SK-N-SH (cell line): Measurements from ENCODE around the gene MCF2L2.

Experiments used
- CTCF ChIP-seq: fragments of 200-600 bp; sonication (generic); IDR thresholded peaks from 2 replicates; pipeline ENCODE4 v1.6.1; 2017; ENCODE audit warnings: antibody characterized with exemption, mild to moderate bottlenecking, moderate library complexity
- EP300 ChIP-seq, 2 experiments: IDR thresholded peaks; 2 replicates each; pipeline versions ENCODE4 v1.4.0 to v1.6.1; 2012; ENCODE audit warnings: borderline replicate concordance in 1 of 2, low read depth in 1 of 2, low read length in 1 of 2
- FOSL2 ChIP-seq: IDR thresholded peaks from 2 replicates; pipeline ENCODE4 v1.4.0; 2012; ENCODE audit warnings: low read depth, mild to moderate bottlenecking, moderate library complexity, borderline replicate concordance
- FOXM1 ChIP-seq: IDR thresholded peaks from 2 replicates; pipeline ENCODE4 v1.4.0; 2012; ENCODE audit warnings: low read depth, mild to moderate bottlenecking
- MXI1 ChIP-seq: IDR thresholded peaks from 2 replicates; pipeline ENCODE4 v1.6.1; 2012; ENCODE audit warnings: mild to moderate bottlenecking, low read depth, low read length, improper control_type of control experiment
- NRF1 ChIP-seq: IDR thresholded peaks from 2 replicates; pipeline ENCODE4 v1.6.1; 2012; ENCODE audit warnings: low read depth, mild to moderate bottlenecking, low read length
- PBX3 ChIP-seq: IDR thresholded peaks from 2 replicates; pipeline ENCODE4; 2012
- POLR2AphosphoS5 ChIP-seq: IDR thresholded peaks from 2 replicates; pipeline ENCODE4 v1.6.1; 2012; ENCODE audit warnings: low read depth, low read length
- RCOR1 ChIP-seq: fragments of 150-350 bp; IDR thresholded peaks from 2 replicates; pipeline ENCODE4 v1.6.1; 2017; ENCODE audit warnings: antibody characterized with exemption, low read length
- RFX5 ChIP-seq: IDR thresholded peaks from 2 replicates; pipeline ENCODE4 v1.6.1; 2012; ENCODE audit warnings: mild to moderate bottlenecking, improper control_type of control experiment, low read length
- TCF12 ChIP-seq: IDR thresholded peaks from 2 replicates; pipeline ENCODE4 v1.4.0; 2012

GRCh38 chr3:183151086-183151485 lies 277.3 kb downstream of the MCF2L2 start:
- TF ChIP-seq POLR2AphosphoS5 (no peak), CTCF (no peak), FOXM1 (no peak), TCF12 (no peak), RCOR1 (no peak), NRF1 (no peak), MXI1 (no peak), FOSL2 (no peak), EP300 (IDR thresholded peaks at IDR 0.05; ENCODE audit: borderline replicate concordance in 1 of 2, low read depth in 1 of 2, low read length in 1 of 2) (no peak), PBX3 (no peak), RFX5 (no peak)
